PFSK-1 (cell line): ENCODE data around the gene WTAP.

ENCODE experiments used
- FOXP2 ChIP-seq: optimal IDR thresholded peaks from 2 replicates; pipeline ENCODE3; 2011; ENCODE audit warnings: borderline replicate concordance, control low read depth, inconsistent platforms; ENCODE audit not compliant: insufficient read depth; ENCODE audit errors: extremely low read length, extremely low read depth
- POLR2AphosphoS5 ChIP-seq: IDR thresholded peaks from 2 replicates; pipeline ENCODE4 v1.6.1; 2012; ENCODE audit warnings: low read depth, mild to moderate bottlenecking, control low read depth, low read length, moderate library complexity
- SIN3A ChIP-seq: IDR thresholded peaks from 2 replicates; pipeline ENCODE4 v1.6.1; 2012; ENCODE audit warnings: mild to moderate bottlenecking, low read length, moderate library complexity, borderline replicate concordance; ENCODE audit not compliant: insufficient read depth
- TAF1 ChIP-seq: IDR thresholded peaks from 2 replicates; pipeline ENCODE4 v1.6.1; 2012; ENCODE audit warnings: low read length, control low read depth, borderline replicate concordance; ENCODE audit not compliant: insufficient read depth
- TF ChIP-seq, protein P1 (sequence below), 2 experiments: IDR thresholded peaks; 2 replicates each; pipeline versions ENCODE4 v1.6.1 to v1.8.0; 2011 to 2012; ENCODE audit warnings: low read depth in 2 of 2, low read length in 2 of 2, control low read depth in 1 of 2, inconsistent platforms in 1 of 2, mild to moderate bottlenecking in 1 of 2, moderate library complexity in 1 of 2; ENCODE audit not compliant: insufficient read depth in 1 of 2

Gene WTAP

DNA sequence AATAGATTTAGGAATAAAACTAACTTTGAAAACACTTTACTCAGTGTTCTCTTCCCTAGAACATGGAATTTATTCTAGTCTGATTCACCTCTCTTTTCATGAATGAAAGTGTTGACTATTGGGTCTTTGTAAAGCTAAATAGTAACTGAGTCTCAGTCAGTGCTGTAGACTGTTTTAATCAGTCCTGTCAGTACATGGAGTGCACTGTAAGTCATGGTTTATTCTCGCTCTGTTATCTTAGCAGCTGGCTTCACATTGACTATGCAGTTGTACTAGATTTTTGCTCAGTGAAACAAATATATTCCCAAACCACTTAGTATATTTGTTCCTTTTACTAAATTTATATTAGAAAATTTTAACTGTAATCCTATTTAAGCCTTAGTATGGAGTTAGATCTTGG lies 19.5 kb downstream of the WTAP start:
- TF ChIP-seq SIN3A (no peak), FOXP2 (no peak), POLR2AphosphoS5 (no peak), TAF1 (no peak)
- TF ChIP-seq, protein P1, sequence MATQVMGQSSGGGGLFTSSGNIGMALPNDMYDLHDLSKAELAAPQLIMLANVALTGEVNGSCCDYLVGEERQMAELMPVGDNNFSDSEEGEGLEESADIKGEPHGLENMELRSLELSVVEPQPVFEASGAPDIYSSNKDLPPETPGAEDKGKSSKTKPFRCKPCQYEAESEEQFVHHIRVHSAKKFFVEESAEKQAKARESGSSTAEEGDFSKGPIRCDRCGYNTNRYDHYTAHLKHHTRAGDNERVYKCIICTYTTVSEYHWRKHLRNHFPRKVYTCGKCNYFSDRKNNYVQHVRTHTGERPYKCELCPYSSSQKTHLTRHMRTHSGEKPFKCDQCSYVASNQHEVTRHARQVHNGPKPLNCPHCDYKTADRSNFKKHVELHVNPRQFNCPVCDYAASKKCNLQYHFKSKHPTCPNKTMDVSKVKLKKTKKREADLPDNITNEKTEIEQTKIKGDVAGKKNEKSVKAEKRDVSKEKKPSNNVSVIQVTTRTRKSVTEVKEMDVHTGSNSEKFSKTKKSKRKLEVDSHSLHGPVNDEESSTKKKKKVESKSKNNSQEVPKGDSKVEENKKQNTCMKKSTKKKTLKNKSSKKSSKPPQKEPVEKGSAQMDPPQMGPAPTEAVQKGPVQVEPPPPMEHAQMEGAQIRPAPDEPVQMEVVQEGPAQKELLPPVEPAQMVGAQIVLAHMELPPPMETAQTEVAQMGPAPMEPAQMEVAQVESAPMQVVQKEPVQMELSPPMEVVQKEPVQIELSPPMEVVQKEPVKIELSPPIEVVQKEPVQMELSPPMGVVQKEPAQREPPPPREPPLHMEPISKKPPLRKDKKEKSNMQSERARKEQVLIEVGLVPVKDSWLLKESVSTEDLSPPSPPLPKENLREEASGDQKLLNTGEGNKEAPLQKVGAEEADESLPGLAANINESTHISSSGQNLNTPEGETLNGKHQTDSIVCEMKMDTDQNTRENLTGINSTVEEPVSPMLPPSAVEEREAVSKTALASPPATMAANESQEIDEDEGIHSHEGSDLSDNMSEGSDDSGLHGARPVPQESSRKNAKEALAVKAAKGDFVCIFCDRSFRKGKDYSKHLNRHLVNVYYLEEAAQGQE (IDR thresholded peaks at IDR 0.05; ENCODE audit: insufficient read depth in 1 of 2, low read depth in 2 of 2, low read length in 2 of 2): no peak

DNA sequence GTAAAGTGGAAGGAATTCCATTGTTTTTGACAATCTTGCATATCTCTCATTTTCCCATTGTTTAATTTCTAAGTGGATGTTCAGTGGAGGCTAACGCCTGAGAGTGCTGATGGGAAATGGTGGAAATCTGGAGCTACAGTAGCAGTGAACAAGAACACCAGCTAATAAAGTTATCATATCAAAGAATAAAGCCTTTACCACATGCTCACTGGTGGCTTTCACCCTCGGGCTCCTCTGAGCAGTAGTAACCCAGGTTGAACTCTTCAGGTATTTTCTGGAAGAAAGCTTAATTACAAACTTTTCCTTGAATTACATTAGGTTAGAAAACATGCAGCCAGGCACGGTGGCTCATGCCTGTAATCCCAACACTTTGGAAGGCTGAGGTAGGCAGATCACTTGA lies 24.1 kb downstream of the WTAP start:
- TF ChIP-seq FOXP2: no peak
- no peak for TF ChIP-seq SIN3A
- TF ChIP-seq POLR2AphosphoS5: no peak
- TF ChIP-seq, protein P1 (IDR thresholded peaks at IDR 0.05; ENCODE audit: insufficient read depth in 1 of 2, low read depth in 2 of 2, low read length in 2 of 2): no peak
- TF ChIP-seq TAF1: no peak

DNA sequence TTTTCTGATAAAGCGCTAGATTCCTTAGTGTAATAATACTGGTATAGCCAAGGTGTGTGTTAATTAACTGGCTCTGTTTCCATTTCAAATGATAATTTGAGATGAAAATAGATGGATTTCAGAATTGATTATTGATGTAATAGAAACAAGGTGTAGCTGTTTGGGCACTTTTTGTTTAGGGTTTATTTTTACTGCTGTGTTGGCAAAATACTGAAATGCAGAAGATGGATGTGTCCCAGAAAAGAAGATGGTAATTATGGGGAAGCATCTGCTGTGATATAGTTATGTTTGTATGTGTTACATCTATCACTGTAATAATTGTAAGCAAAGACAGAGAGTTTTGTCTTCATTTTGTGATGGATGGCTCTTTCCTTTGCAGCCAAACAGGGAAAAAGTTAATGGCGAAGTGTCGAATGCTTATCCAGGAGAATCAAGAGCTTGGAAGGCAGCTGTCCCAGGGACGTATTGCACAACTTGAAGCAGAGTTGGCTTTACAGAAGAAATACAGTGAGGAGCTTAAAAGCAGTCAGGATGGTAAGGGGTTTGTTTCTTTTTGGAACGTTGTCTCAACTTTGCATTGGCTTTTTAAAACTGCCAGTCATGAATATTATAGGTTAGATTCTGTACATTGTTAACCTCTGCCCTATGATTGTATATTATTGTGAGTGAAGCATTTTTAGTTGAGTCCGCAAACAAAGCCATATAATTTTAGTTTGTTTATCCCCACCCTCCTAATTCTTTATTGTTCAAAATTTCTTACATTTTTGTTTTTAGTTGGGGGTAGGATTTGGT lies 26.0 kb downstream of the WTAP start:
- no peak for TF ChIP-seq POLR2AphosphoS5
- TF ChIP-seq TAF1: no peak
- TF ChIP-seq FOXP2: no peak
- TF ChIP-seq, protein P1 (IDR thresholded peaks at IDR 0.05; ENCODE audit: insufficient read depth in 1 of 2, low read depth in 2 of 2, low read length in 2 of 2): no peak
- no peak for TF ChIP-seq SIN3A

DNA sequence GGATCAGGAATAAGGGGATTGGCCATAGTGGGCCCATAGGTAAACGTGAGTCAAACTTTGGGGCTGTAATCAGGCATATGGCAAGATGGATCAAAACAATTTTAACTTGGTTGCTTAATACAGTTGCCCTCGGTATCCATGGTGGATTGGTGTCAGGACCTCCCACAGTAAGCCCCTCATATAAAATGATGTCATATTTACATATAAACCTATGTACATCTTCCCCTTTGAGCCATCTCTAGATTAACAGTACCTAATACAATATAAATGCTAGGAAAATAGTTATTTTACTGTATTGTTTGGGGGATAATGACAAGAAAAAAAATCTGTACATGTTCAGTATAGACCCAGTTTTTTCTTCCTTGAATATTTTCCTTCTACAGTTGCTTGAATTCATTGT lies 27.1 kb downstream of the WTAP start:
- TF ChIP-seq, protein P1 (IDR thresholded peaks at IDR 0.05; ENCODE audit: insufficient read depth in 1 of 2, low read depth in 2 of 2, low read length in 2 of 2): no peak
- TF ChIP-seq FOXP2 (no peak), SIN3A (no peak), POLR2AphosphoS5 (no peak), TAF1 (no peak)
